ENCODE data around the gene UNC93B1. TPM values are rescaled to one million over a fixed set of nuclear protein-coding genes. Genes with fewer than 3 reads are reported as not detected.

Gene UNC93B1
- total RNA-seq, 1 experiment from 2014 or later = 26.5 TPM

GRCh38 chr11:68038718-68039525 is 35.0 kb upstream of the UNC93B1 start, which contains the start of gene TCIRG1:
TSS of gene TCIRG1 (plus strand) at chr11:68039025. CDS start at chr11:68041272, 2,247 bp downstream.
- DNase-seq = peak in 1 of 2 experiments; percentile 39
- Mint-ChIP-seq H3K27ac (ENCODE audit: unreplicated experiment) (peak within 1 kb of the TSS; percentile 72), H3K4me1 (ENCODE audit: low read depth, unreplicated experiment) (peaks cover 22% of the 10 kb centered on the region), H3K4me3 (ENCODE audit: unreplicated experiment) (no peak within 1 kb of the TSS), H3K9me3 (ENCODE audit: unreplicated experiment) (no peaks in the 10 kb centered on the region), H3K36me3 (ENCODE audit: insufficient read depth, unreplicated experiment) (peaks cover 50% of the 10 kb centered on the region), H3K27me3 (ENCODE audit: insufficient read depth, unreplicated experiment) (no peaks in the 10 kb centered on the region)
- CTCF ChIA-PET = no interaction called here
- POLR2A ChIA-PET = no interaction called here
- Histone ChIP-seq H3K36me3 (ENCODE audit: control insufficient read depth, insufficient read depth, low read length) (peaks cover 2% of the 10 kb centered on the region; the same call in 1 of the 2 replicates), H3K27me3 (replicated peaks; ENCODE audit: control insufficient read depth, insufficient read depth, low read length) (no peaks in the 10 kb centered on the region), H3K9me3 (no peaks in the 10 kb centered on the region), H3K4me3 (ENCODE audit: low read depth, low read length) (no peak within 1 kb of the TSS), H3K4me1 (peaks cover 39% of the 10 kb centered on the region)
- intact Hi-C loops (cut with micrococcal nuclease; ENCODE audit: unreplicated experiment) = no loop called here
- no peak for TF ChIP-seq CTCF (IDR thresholded peaks at IDR 0.05; ENCODE audit: insufficient read depth in 1 of 2, low read depth in 1 of 2, low read length in 1 of 2, severe bottlenecking in 1 of 2, unreplicated experiment in 1 of 2)
- no TSS peak for BruUV-seq (replicated peaks)

DNA sequence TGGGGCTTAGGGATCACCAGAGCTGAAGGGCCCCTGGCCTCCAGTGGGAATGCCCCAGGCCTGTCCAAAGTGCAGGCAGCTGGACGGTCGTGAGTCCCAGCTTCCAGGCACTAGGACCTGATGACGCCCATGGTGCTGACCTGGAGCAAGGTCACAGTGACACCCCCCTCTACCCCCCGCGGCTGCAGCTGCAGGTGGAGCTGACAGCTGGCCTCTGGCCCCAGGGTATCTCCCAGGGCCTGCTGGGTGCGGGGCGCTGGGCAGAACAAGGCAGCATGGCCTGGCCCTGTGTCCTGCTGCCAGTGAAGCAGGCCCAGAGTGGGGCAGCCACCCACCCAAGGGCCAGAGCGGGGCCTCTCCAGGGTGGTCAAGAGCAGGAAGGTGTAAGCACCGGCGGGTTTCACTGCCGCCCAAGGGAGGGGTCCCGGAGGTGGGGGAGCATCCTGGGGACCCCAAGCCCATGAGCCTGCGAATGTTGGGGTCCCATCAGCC is 34.4 kb upstream of the UNC93B1 start:
- H3K27ac Mint-ChIP-seq (ENCODE audit: unreplicated experiment) = peak overlapping the region; percentile 39
- Histone ChIP-seq H3K4me3 (ENCODE audit: low read depth, low read length) (no peak overlapping the region), H3K27me3 (replicated peaks; ENCODE audit: control insufficient read depth, insufficient read depth, low read length) (no peaks in the 10 kb centered on the region), H3K36me3 (ENCODE audit: control insufficient read depth, insufficient read depth, low read length) (peaks cover 2% of the 10 kb centered on the region; the same call in 1 of the 2 replicates), H3K4me1 (peaks cover 37% of the 10 kb centered on the region), H3K9me3 (no peaks in the 10 kb centered on the region)
- H3K27me3 Mint-ChIP-seq (ENCODE audit: insufficient read depth, unreplicated experiment) = no peaks in the 10 kb centered on the region
- intact Hi-C loops (cut with micrococcal nuclease; ENCODE audit: unreplicated experiment) = no loop called here
- TF ChIP-seq CTCF (IDR thresholded peaks at IDR 0.05; ENCODE audit: insufficient read depth in 1 of 2, low read depth in 1 of 2, low read length in 1 of 2, severe bottlenecking in 1 of 2, unreplicated experiment in 1 of 2) = no peak
- peaks cover 22% of the 10 kb centered on the region for H3K4me1 Mint-ChIP-seq (ENCODE audit: low read depth, unreplicated experiment)
- BruUV-seq (replicated peaks) = no TSS peak
- DNase-seq = peak; percentile 90 to 96
- no peak overlapping the region for H3K4me3 Mint-ChIP-seq (ENCODE audit: unreplicated experiment)
- no peaks in the 10 kb centered on the region for H3K9me3 Mint-ChIP-seq (ENCODE audit: unreplicated experiment)
- CTCF ChIA-PET = interaction anchor here (1.1 kb wide), 1 partner anchor 13 kb away, joined by 3 read pairs; no protein-coding TSS in a partner anchor
- POLR2A ChIA-PET = interaction anchor here (0.6 kb wide), 1 partner anchor 112 kb away, joined by 11 read pairs; no protein-coding TSS in a partner anchor
- peaks cover 52% of the 10 kb centered on the region for H3K36me3 Mint-ChIP-seq (ENCODE audit: insufficient read depth, unreplicated experiment)

DNA sequence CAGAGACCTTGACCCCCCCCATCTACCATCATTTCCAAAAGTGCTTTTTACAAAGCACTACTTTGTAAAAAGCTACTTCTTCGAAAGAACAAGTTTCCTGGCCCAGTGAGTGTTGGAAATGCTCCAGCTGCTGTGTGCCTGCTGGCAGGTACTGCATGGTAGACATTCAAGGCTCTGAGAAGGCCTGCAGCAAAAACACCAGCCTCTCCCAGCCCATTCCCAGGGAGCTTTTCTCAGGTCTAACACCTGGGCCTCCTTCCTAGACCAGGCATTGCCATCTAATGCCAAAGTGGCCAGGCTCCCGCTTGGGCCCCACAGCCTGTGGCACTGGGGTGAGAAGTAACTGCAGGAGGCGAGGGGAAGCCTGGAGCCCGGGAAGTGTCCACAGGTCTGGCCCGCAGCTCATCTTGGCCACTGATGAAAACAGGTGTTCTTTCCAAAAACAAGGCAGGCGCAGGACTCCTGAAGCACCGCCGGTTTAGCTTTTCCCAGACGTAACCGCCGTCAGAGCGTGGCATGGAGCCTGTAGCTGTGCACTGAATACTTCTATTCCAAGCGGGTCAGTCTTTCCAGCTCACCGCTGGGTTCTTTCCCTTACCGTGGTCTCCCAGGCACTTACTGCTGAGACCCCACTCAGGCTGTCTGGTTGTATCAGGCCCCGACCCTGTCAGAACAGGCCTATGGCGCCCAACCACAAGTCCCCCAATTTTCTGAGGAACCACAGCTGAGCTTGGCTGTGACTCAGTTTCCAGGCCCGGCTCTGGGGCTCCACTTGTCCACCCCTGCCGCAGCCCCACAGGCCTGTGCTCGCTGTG is 33.7 kb upstream of the UNC93B1 start:
- Histone ChIP-seq H3K9me3 (no peaks in the 10 kb centered on the region), H3K4me3 (ENCODE audit: low read depth, low read length) (no peak overlapping the region), H3K36me3 (ENCODE audit: control insufficient read depth, insufficient read depth, low read length) (peaks cover 4% of the 10 kb centered on the region), H3K27me3 (replicated peaks; ENCODE audit: control insufficient read depth, insufficient read depth, low read length) (no peaks in the 10 kb centered on the region), H3K4me1 (peaks cover 34% of the 10 kb centered on the region)
- no peaks in the 10 kb centered on the region for H3K9me3 Mint-ChIP-seq (ENCODE audit: unreplicated experiment)
- intact Hi-C loops (cut with micrococcal nuclease; ENCODE audit: unreplicated experiment) = no loop called here
- H3K27me3 Mint-ChIP-seq (ENCODE audit: insufficient read depth, unreplicated experiment) = no peaks in the 10 kb centered on the region
- no peak for TF ChIP-seq CTCF (IDR thresholded peaks at IDR 0.05; ENCODE audit: insufficient read depth in 1 of 2, low read depth in 1 of 2, low read length in 1 of 2, severe bottlenecking in 1 of 2, unreplicated experiment in 1 of 2)
- H3K4me3 Mint-ChIP-seq (ENCODE audit: unreplicated experiment) = no peak overlapping the region
- CTCF ChIA-PET = interaction anchor here (0.5 to 1.1 kb wide), 4 partner anchors 12 to 1870 kb away, joined by 3 to 4 read pairs (median 3); no protein-coding TSS in a partner anchor
- peak overlapping the region; percentile 39 for H3K27ac Mint-ChIP-seq (ENCODE audit: unreplicated experiment)
- no peak for DNase-seq
- POLR2A ChIA-PET = interaction anchor here (0.6 to 1.0 kb wide), 4 partner anchors 9 to 1571 kb away, joined by 4 to 11 read pairs (median 7); partner anchors contain the start of gene PELI3
- H3K36me3 Mint-ChIP-seq (ENCODE audit: insufficient read depth, unreplicated experiment) = peaks cover 52% of the 10 kb centered on the region
- BruUV-seq (replicated peaks) = no TSS peak
- peaks cover 22% of the 10 kb centered on the region for H3K4me1 Mint-ChIP-seq (ENCODE audit: low read depth, unreplicated experiment)

Data from Caco-2 (cell line).